ENCODE data around the gene TMEM156.

GRCh38 chr4:38967260-38968095, 64.7 kb downstream of the TMEM156 start:
- TF ChIP-seq, protein P1, sequence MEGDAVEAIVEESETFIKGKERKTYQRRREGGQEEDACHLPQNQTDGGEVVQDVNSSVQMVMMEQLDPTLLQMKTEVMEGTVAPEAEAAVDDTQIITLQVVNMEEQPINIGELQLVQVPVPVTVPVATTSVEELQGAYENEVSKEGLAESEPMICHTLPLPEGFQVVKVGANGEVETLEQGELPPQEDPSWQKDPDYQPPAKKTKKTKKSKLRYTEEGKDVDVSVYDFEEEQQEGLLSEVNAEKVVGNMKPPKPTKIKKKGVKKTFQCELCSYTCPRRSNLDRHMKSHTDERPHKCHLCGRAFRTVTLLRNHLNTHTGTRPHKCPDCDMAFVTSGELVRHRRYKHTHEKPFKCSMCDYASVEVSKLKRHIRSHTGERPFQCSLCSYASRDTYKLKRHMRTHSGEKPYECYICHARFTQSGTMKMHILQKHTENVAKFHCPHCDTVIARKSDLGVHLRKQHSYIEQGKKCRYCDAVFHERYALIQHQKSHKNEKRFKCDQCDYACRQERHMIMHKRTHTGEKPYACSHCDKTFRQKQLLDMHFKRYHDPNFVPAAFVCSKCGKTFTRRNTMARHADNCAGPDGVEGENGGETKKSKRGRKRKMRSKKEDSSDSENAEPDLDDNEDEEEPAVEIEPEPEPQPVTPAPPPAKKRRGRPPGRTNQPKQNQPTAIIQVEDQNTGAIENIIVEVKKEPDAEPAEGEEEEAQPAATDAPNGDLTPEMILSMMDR (conservative IDR thresholded peaks at IDR 0.05 in 1 of 2, IDR thresholded peaks at IDR 0.05 in 1 of 2; ENCODE audit: low read depth in 1 of 2, low read length in 2 of 2) = peak in 1 of 2 donors; percentile 3
- TF ChIP-seq EZH2 (IDR thresholded peaks at IDR 0.05; ENCODE audit: low read length, missing control alignments) = no peak

Measured in fibroblast of lung (primary cell).